IMR-90 (cell line): ENCODE measurements around the gene RHOH. TPM values are rescaled to one million over a fixed set of nuclear protein-coding genes. Genes with fewer than 3 reads are reported as not detected.

Source experiments
- ATAC-seq: fragments of 200-7000 bp; cut with Tn5 transposase; 2 replicates; pipeline ENCODE4 v1.9.1; 2020; ENCODE audit warnings: low read depth, mild to moderate bottlenecking, moderate library complexity
- BruUV-seq: library from RNA; stranded (reverse); fragments of 400-500 nt; replicated peaks from 2 replicates; lab custom pipeline; 2021; lab: Mats Ljungman, UMichigan
- CTCF ChIA-PET: fragments of 300-600 bp; formaldehyde crosslinking; extraction: SDS; loops from one replicate; lab custom pipeline; 2021; ENCODE audit warnings: antibody characterized with exemption; lab: Yijun Ruan, JAX
- POLR2A ChIA-PET: fragments of 300-600 bp; sonication (Branson Sonifier 250); formaldehyde crosslinking; loops from one replicate; lab custom pipeline; 2022; ENCODE audit warnings: antibody characterized with exemption; ENCODE audit not compliant: unreplicated experiment; lab: Charles Lee
- DNase-seq: peaks from one replicate; pipeline ENCODE4 v3.0.0; 2013
- H2AFZ ChIP-seq: replicated peaks from 2 replicates; pipeline ENCODE3; 2013; ENCODE audit warnings: low read length, mild to moderate bottlenecking; ENCODE audit not compliant: poor library complexity
- H2AK5ac ChIP-seq: 2 replicates; pipeline ENCODE4 v1.6.1; 2013; ENCODE audit warnings: low read depth, low read length, inconsistent platforms
- H2AK9ac ChIP-seq: replicated peaks from 2 replicates; pipeline ENCODE3; 2013; ENCODE audit warnings: mild to moderate bottlenecking, low read depth, low read length, moderate library complexity; ENCODE audit not compliant: poor library complexity
- H2BK120ac ChIP-seq: 2 replicates; pipeline ENCODE4 v1.6.1; 2013; ENCODE audit warnings: low read depth, low read length, inconsistent platforms
- H2BK15ac ChIP-seq: 3 replicates; pipeline ENCODE4 v1.6.1; 2013; ENCODE audit warnings: low read depth, low read length, inconsistent platforms
- H2BK20ac ChIP-seq: 2 replicates; pipeline ENCODE4 v1.6.1; 2013; ENCODE audit warnings: low read depth, mild to moderate bottlenecking, inconsistent platforms, low read length, moderate library complexity
- H2BK5ac ChIP-seq: 2 replicates; pipeline ENCODE4 v1.6.1; 2013; ENCODE audit warnings: mild to moderate bottlenecking, low read depth, low read length, inconsistent platforms; ENCODE audit not compliant: poor library complexity, severe bottlenecking
- H3K14ac ChIP-seq: replicated peaks from 2 replicates; pipeline ENCODE4 v1.6.1; 2013; ENCODE audit warnings: low read depth, low read length, inconsistent platforms
- H3K18ac ChIP-seq: 2 replicates; pipeline ENCODE4 v1.6.1; 2013; ENCODE audit warnings: low read depth, low read length, control low read depth
- H3K23ac ChIP-seq: 2 replicates; pipeline ENCODE4 v1.6.1; 2013; ENCODE audit warnings: low read depth, low read length, inconsistent platforms
- H3K27ac ChIP-seq: 2 replicates; pipeline ENCODE4 v1.5.1; 2013; ENCODE audit warnings: mild to moderate bottlenecking, control low read depth, low read length; ENCODE audit not compliant: insufficient read depth
- H3K27me3 ChIP-seq: 2 replicates; pipeline ENCODE4 v1.6.1; 2013; ENCODE audit warnings: low read length; ENCODE audit not compliant: control insufficient read depth, insufficient read depth
- H3K36me3 ChIP-seq: 2 replicates; pipeline ENCODE4 v1.6.1; 2013; ENCODE audit warnings: low read length, mixed read lengths; ENCODE audit not compliant: control insufficient read depth, insufficient read depth
- H3K4ac ChIP-seq: 2 replicates; pipeline ENCODE4 v1.6.1; 2013; ENCODE audit warnings: low read depth, low read length, inconsistent platforms
- H3K4me1 ChIP-seq: 2 replicates; pipeline ENCODE4 v1.6.1; 2013; ENCODE audit warnings: low read length, mixed read lengths; ENCODE audit not compliant: control insufficient read depth, insufficient read depth
- H3K4me2 ChIP-seq: 2 replicates; pipeline ENCODE4 v1.6.1; 2013; ENCODE audit warnings: low read depth, mild to moderate bottlenecking, control low read depth, low read length, moderate library complexity
- H3K4me3 ChIP-seq: 2 replicates; pipeline ENCODE4 v1.5.1; 2013; ENCODE audit warnings: low read depth, mild to moderate bottlenecking, control low read depth, low read length, moderate library complexity; ENCODE audit not compliant: insufficient read depth
- H3K56ac ChIP-seq: 2 replicates; pipeline ENCODE4 v1.6.1; 2013; ENCODE audit warnings: low read length, inconsistent platforms; ENCODE audit not compliant: insufficient read depth; ENCODE audit errors: extremely low read depth
- H3K79me1 ChIP-seq, 2 experiments: 2 replicates each; pipeline ENCODE4 v1.6.1; 2013; ENCODE audit warnings: low read length in 2 of 2, inconsistent platforms in 1 of 2, low read depth in 1 of 2
- H3K9ac ChIP-seq: 2 replicates; pipeline ENCODE4 v1.6.1; 2013; ENCODE audit warnings: low read depth, low read length, control low read depth
- H3K9me1 ChIP-seq: 2 replicates; pipeline ENCODE4 v1.6.1; 2013; ENCODE audit warnings: low read length, inconsistent platforms; ENCODE audit not compliant: insufficient read depth
- H3K9me3 ChIP-seq: 2 replicates; pipeline ENCODE4 v1.6.1; 2013; ENCODE audit warnings: low read length; ENCODE audit not compliant: control insufficient read depth, insufficient read depth
- H4K20me1 ChIP-seq: 2 replicates; pipeline ENCODE4 v1.6.1; 2013; ENCODE audit warnings: low read length, inconsistent platforms; ENCODE audit not compliant: insufficient read depth
- H4K5ac ChIP-seq: 2 replicates; pipeline ENCODE4 v1.6.1; 2013; ENCODE audit warnings: mild to moderate bottlenecking, low read depth, low read length, control low read depth
- H4K8ac ChIP-seq, 2 experiments: 2 replicates each; pipeline ENCODE4 v1.6.1; 2013; ENCODE audit warnings: low read depth in 2 of 2, low read length in 2 of 2, control low read depth in 1 of 2, inconsistent platforms in 1 of 2
- H4K91ac ChIP-seq: 2 replicates; pipeline ENCODE4 v1.6.1; 2013; ENCODE audit warnings: low read depth, low read length, inconsistent platforms; ENCODE audit not compliant: insufficient read depth
- BHLHE40 ChIP-seq: fragments of 150-350 bp; IDR thresholded peaks from 2 replicates; pipeline ENCODE4 v1.6.1; 2016; ENCODE audit warnings: mild to moderate bottlenecking, low read depth, low read length
- CEBPB ChIP-seq: IDR thresholded peaks from 2 replicates; pipeline ENCODE4 v1.6.1; 2012; ENCODE audit warnings: low read depth, low read length, improper control_type of control experiment
- CHD1 ChIP-seq: IDR thresholded peaks from 2 replicates; pipeline ENCODE4 v1.6.1; 2012; ENCODE audit warnings: low read depth, low read length, improper control_type of control experiment
- MAFK ChIP-seq: IDR thresholded peaks from 2 replicates; pipeline ENCODE4 v1.6.1; 2012; ENCODE audit warnings: low read depth, low read length, improper control_type of control experiment
- MAZ ChIP-seq: IDR thresholded peaks from 2 replicates; pipeline ENCODE4 v1.6.1; 2012; ENCODE audit warnings: low read depth, mild to moderate bottlenecking, low read length, improper control_type of control experiment, moderate library complexity, borderline replicate concordance
- MXI1 ChIP-seq: IDR thresholded peaks from 2 replicates; pipeline ENCODE4 v1.6.1; 2012; ENCODE audit warnings: low read depth, mild to moderate bottlenecking, low read length, moderate library complexity, borderline replicate concordance
- NFE2L2 ChIP-seq: fragments of 150-350 bp; IDR thresholded peaks from 2 replicates; pipeline ENCODE4 v1.6.1; 2016; ENCODE audit warnings: low read depth, mild to moderate bottlenecking, low read length
- RCOR1 ChIP-seq: IDR thresholded peaks from 2 replicates; pipeline ENCODE4 v1.6.1; 2012; ENCODE audit warnings: mild to moderate bottlenecking, low read length, improper control_type of control experiment; ENCODE audit not compliant: insufficient replicate concordance
- RFX5 ChIP-seq: IDR thresholded peaks from 2 replicates; pipeline ENCODE4 v1.8.0; 2012; ENCODE audit warnings: low read depth, mild to moderate bottlenecking, low read length, moderate library complexity
- SMC3 ChIP-seq: fragments of 150-350 bp; IDR thresholded peaks from 2 replicates; pipeline ENCODE4 v1.6.1; 2016; ENCODE audit warnings: low read depth, mild to moderate bottlenecking, antibody characterized with exemption, low read length, moderate library complexity
- WGBS, 2 experiments: methylation state at CpG; one replicate each; pipeline versions ENCODE4 v1.1.5 to v1.1.7; 2013; ENCODE audit warnings: missing lambda C conversion rate in 2 of 2; ENCODE audit not compliant: insufficient read length in 1 of 2; ENCODE audit errors: extremely low coverage in 2 of 2; 5-methylcytosine and 5-hydroxymethylcytosine counted together
- dilution Hi-C: fragments of 300-500 bp; cut with HindIII; formaldehyde crosslinking; loops from one replicate; pipeline ENCODE4 v1.14.3; 2018; ENCODE audit warnings: low sequenced_read_pairs; ENCODE audit not compliant: unreplicated experiment
- in situ Hi-C: fragments of 300-500 bp; cut with MboI; formaldehyde crosslinking; loops from 3 replicates; pipeline ENCODE4 v1.14.3; 2019; ENCODE audit warnings: low sequenced_read_pairs, inconsistent platforms, mixed read lengths
- intact Hi-C: fragments of 100-400 bp; cut with micrococcal nuclease; formaldehyde crosslinking; loops from 2 replicates; pipeline ENCODE4 v1.10.0; 2022
- polyA plus RNA-seq, 3 experiments: library from polyadenylated mRNA; depleted of rRNA; stranded (reverse); fragments of >200 nt; gene quantifications; 2 replicates each; pipeline ENCODE4 v1.2.3, GENCODE V29; 2012; ENCODE audit warnings: low replicate concordance in 1 of 3
- total RNA-seq: library from RNA; depleted of rRNA; stranded (reverse); fragments of >200 nt; gene quantifications from 2 replicates; pipeline ENCODE4 v1.2.3, GENCODE V29; 2012
- TF ChIP-seq, protein P1 (sequence below): fragments of 150-350 bp; IDR thresholded peaks from 2 replicates; pipeline ENCODE4 v1.6.1; 2016; ENCODE audit warnings: low read depth, mild to moderate bottlenecking, low read length, moderate library complexity, borderline replicate concordance

The RHOH gene
- total and polyA plus RNA-seq, 2 of the 4 experiments (the other 2 are of a cell fraction), result not detected

- CTCF ChIA-PET, result no interaction called here
These were observed 30.9 kb upstream of the RHOH start for GRCh38 chr4:40165916-40166315.

More at GRCh38 chr4:40165916-40166315, 30.9 kb upstream of the RHOH start:
- no peak overlapping the region for H3K14ac ChIP-seq
- in situ Hi-C loops (no loop called here), dilution Hi-C loops (no loop called here), intact Hi-C loops (no loop called here)
- H4K5ac ChIP-seq, result no peak overlapping the region
- no peaks in the 10 kb centered on the region for H3K4me1 ChIP-seq
- H3K4ac ChIP-seq, result no peak overlapping the region
- TF ChIP-seq SMC3 (no peak), MAFK (no peak), NFE2L2 (no peak), RCOR1 (no peak), CEBPB (no peak), MAZ (no peak), MXI1 (no peak), CHD1 (no peak), RFX5 (no peak), BHLHE40 (no peak)
- TF ChIP-seq, protein P1, sequence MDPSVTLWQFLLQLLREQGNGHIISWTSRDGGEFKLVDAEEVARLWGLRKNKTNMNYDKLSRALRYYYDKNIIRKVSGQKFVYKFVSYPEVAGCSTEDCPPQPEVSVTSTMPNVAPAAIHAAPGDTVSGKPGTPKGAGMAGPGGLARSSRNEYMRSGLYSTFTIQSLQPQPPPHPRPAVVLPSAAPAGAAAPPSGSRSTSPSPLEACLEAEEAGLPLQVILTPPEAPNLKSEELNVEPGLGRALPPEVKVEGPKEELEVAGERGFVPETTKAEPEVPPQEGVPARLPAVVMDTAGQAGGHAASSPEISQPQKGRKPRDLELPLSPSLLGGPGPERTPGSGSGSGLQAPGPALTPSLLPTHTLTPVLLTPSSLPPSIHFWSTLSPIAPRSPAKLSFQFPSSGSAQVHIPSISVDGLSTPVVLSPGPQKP, result no peak
- no peaks in the 10 kb centered on the region for H4K20me1 ChIP-seq
- no peak overlapping the region for H2BK20ac ChIP-seq
- H3K9ac ChIP-seq, result no peak overlapping the region
- no peak overlapping the region for H3K56ac ChIP-seq
- no TSS peak for BruUV-seq
- no peak overlapping the region for H2AFZ ChIP-seq
- WGBS, 2 experiments, result no CpG with 5 or more reads among the region's 1 CpG
- no peaks in the 10 kb centered on the region for H3K9me1 ChIP-seq
- no peak overlapping the region for H3K23ac ChIP-seq
- H2AK9ac ChIP-seq, result no peak overlapping the region
- H3K4me2 ChIP-seq, result no peak overlapping the region
- no peaks in the 10 kb centered on the region for H3K36me3 ChIP-seq
- no peak overlapping the region for H2BK120ac ChIP-seq
- no peaks in the 10 kb centered on the region for H3K27me3 ChIP-seq
- no peak overlapping the region for H3K18ac ChIP-seq
- DNase-seq (no peak), ATAC-seq (no peak)
- no peak overlapping the region for H2BK5ac ChIP-seq
- no peaks in the 10 kb centered on the region for H3K79me1 ChIP-seq
- H3K4me3 ChIP-seq, result no peak overlapping the region
- no peak overlapping the region for H4K91ac ChIP-seq
- POLR2A ChIA-PET, result no interaction called here
- H4K8ac ChIP-seq, result no peak overlapping the region
- H2BK15ac ChIP-seq, result no peak overlapping the region
- H2AK5ac ChIP-seq, result no peak overlapping the region
- H3K27ac ChIP-seq, result no peak overlapping the region
- H3K9me3 ChIP-seq, result no peaks in the 10 kb centered on the region
